ENCODE results near the gene ENPP1.
A peak's percentile ranks its signal among the peaks of the same experiment; 100 is the strongest.

The ENPP1 gene

DNA sequence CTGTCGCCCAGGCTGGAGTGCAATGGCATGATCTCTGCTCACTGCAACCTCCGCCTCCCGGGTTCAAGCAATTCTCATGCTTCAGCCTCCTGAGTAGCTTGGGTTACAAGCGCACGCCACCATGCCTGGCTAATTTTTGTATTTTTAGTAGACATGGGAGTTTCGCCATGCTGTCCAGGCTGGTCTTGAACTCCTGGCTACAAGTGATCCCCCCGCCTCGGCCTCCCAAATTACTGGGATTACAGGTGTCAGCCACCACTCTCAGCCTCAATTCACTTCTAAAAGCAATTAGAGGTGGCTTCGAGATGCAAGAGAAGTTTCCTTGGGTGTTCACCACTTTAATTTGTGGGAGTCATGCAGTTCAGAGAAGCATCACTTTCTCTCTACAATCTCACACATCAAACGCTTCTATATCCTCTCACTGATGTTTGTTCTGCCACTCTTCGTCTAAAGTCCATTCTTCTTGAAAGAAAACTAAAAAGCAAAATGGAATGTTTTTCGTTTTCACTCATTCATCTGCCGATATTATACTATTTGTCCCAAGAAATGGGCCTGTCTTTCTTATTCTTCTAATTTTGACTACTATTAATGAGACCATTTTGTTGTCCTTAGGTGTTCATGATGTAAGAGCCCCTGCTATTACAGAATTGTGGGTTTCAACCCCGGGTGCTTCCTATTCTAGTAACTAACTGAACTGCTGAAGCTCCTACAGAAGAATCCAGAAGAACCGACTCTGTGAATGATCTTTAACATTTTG, 38.3 kb upstream of the ENPP1 start:
- H3K9me3 ChIP-seq (ENCODE audit: control insufficient read depth, low read length) = no peaks in the 10 kb centered on the region

DNA sequence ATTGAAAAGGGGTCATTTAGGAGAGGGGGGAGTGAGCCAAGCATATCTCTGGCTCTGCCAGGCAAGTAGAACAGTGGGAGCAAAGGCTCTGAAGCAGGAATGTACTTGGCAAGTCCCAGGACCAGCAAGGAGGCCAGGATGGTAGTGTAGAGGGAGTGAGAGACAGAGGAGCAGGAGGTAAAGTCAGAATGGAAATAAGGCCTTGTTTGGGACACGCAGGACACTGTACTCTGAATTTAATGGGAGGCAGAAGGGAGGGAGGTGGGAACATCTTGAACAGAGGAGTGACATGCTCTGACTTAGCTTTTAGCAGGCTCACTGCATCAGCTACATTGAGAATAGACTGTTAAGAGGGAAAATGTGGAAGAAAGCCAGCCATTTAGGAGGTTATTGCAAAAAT, 37.0 kb upstream of the ENPP1 start:
- Histone ChIP-seq H3K4me1 (ENCODE audit: control insufficient read depth, insufficient read depth, low read length) (peaks cover 14% of the 10 kb centered on the region), H3K36me3 (ENCODE audit: control insufficient read depth, insufficient read depth, low read length, severe bottlenecking) (no peaks in the 10 kb centered on the region)

More for the DNA sequence above, 38.3 kb upstream of the ENPP1 start:
- Histone ChIP-seq H3K36me3 (ENCODE audit: control insufficient read depth, insufficient read depth, low read length, severe bottlenecking) (no peaks in the 10 kb centered on the region), H3K9ac (ENCODE audit: low read length) (no peak overlapping the region), H3K4me1 (ENCODE audit: control insufficient read depth, insufficient read depth, low read length) (peaks cover 26% of the 10 kb centered on the region), H3K4me3 (ENCODE audit: low read length) (no peak overlapping the region), H3K27me3 (replicated peaks; ENCODE audit: control insufficient read depth, insufficient read depth, low read length) (no peaks in the 10 kb centered on the region)
- no peak for DNase-seq (ENCODE audit: low read depth)

DNA sequence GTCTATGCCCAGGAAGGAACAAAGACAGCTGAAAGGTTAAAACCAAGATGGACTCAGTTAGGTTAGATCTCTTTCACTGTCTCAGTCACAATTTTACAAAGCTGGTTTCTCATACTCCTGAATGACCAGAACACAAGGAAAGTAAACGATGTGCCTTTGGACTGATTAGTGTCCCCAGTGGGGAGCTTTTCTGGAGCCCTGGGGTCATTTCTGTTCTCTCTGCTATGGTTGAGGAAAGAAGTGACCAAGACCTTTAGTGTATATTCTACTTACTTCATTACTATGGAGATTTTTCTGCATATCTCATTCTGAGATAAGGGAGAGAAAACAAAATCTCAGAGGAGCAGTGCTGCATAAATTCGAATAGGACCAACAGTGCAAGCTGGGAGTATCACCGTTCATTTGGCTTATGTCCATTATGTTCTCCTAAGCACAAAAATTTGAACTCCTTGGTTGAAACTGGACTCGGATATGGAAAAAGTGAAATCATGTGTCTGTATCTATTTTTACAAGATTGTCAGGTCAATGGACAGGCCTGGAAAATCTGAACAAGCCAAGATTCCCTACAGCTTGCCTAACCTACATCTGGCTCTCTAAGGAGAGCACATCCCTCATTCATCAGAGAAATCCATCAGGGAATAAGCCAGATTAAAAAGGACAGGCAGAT, 34.4 kb upstream of the ENPP1 start:
- Histone ChIP-seq H3K36me3 (ENCODE audit: control insufficient read depth, insufficient read depth, low read length, severe bottlenecking) (no peaks in the 10 kb centered on the region), H3K27me3 (replicated peaks; ENCODE audit: control insufficient read depth, insufficient read depth, low read length) (no peaks in the 10 kb centered on the region), H3K9me3 (ENCODE audit: control insufficient read depth, low read length) (no peaks in the 10 kb centered on the region), H3K4me3 (ENCODE audit: low read length) (no peak overlapping the region), H3K4me1 (ENCODE audit: control insufficient read depth, insufficient read depth, low read length) (peaks cover 14% of the 10 kb centered on the region), H3K9ac (ENCODE audit: low read length) (no peak overlapping the region)
- no peak for DNase-seq (ENCODE audit: low read depth)

More for the DNA sequence above, 37.0 kb upstream of the ENPP1 start:
- Histone ChIP-seq H3K9ac (ENCODE audit: low read length) (no peak overlapping the region), H3K9me3 (ENCODE audit: control insufficient read depth, low read length) (no peaks in the 10 kb centered on the region), H3K4me3 (ENCODE audit: low read length) (no peak overlapping the region), H3K27me3 (replicated peaks; ENCODE audit: control insufficient read depth, insufficient read depth, low read length) (no peaks in the 10 kb centered on the region)
- DNase-seq (ENCODE audit: low read depth) = no peak

DNA sequence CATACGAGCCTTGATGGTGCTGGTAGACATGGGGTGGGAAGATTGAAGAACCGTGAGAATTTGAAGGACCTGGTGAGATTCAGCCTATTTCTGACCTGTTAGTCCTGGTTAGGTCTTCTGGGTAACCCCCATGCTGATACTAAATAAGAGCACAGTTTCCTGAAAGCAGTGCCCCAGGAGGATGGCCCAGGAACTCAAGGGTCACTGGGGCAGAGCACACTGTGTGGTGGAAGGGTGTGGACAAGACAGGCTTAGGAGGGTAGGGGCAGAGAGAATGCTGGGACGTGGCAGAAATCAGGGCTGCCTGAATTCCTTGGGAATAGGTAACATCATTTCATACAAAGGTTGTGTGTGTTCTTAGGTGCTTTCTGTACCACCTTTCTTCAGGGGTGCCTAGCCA, 31.9 kb upstream of the ENPP1 start:
- H3K4me3 ChIP-seq (ENCODE audit: low read length) = no peak overlapping the region
- no peak for DNase-seq (ENCODE audit: low read depth)
- H3K9ac ChIP-seq (ENCODE audit: low read length) = no peak overlapping the region
- H3K4me1 ChIP-seq (ENCODE audit: control insufficient read depth, insufficient read depth, low read length) = peaks cover 11% of the 10 kb centered on the region
- H3K9me3 ChIP-seq (ENCODE audit: control insufficient read depth, low read length) = no peaks in the 10 kb centered on the region
- no peaks in the 10 kb centered on the region for H3K27me3 ChIP-seq (replicated peaks; ENCODE audit: control insufficient read depth, insufficient read depth, low read length)
- no peaks in the 10 kb centered on the region for H3K36me3 ChIP-seq (ENCODE audit: control insufficient read depth, insufficient read depth, low read length, severe bottlenecking)

DNA sequence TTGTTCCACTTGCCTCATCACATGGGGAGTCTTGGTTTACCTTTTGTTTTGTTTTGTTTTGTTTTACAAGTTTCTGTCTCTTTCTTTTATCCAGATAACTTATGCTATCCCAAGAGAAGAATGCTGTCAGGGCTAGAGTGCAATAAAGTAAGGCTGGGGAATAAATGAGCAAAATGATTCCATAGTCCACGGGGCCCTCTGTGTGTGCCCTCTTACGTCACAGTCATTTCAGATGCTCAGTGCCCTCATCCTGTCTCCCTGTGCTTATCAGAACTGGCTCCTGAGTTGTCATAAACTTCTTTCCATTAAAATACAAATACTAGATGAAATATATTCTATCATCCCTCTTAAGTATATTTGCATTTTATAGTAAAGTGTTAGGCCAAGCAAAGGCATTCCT, 30.8 kb upstream of the ENPP1 start:
- no peak for DNase-seq (ENCODE audit: low read depth)
- Histone ChIP-seq H3K36me3 (ENCODE audit: control insufficient read depth, insufficient read depth, low read length, severe bottlenecking) (no peaks in the 10 kb centered on the region), H3K4me1 (ENCODE audit: control insufficient read depth, insufficient read depth, low read length) (peaks cover 6% of the 10 kb centered on the region), H3K4me3 (ENCODE audit: low read length) (no peak overlapping the region), H3K9me3 (ENCODE audit: control insufficient read depth, low read length) (no peaks in the 10 kb centered on the region), H3K27me3 (replicated peaks; ENCODE audit: control insufficient read depth, insufficient read depth, low read length) (no peaks in the 10 kb centered on the region), H3K9ac (ENCODE audit: low read length) (no peak overlapping the region)

DNA sequence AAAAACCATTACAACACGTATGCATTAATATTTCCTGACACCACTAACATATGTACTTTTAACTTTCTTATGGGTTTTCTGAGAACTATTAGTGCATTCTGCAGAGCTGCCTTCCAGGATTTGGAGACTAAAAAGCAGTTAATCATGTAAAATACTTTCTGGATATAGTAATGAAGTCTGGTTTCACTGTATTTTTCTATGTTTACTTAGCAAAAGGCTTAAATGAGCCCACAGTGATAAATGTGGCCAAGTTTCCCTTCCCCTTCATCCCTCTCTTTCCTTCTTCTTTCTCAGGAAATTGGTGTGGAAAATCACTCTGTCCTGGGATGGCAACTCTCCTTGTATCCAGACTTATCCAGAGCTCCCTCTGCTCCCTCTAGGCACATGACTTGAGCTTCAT, 29.7 kb upstream of the ENPP1 start:
- Histone ChIP-seq H3K4me1 (ENCODE audit: control insufficient read depth, insufficient read depth, low read length) (peaks cover 6% of the 10 kb centered on the region), H3K9me3 (ENCODE audit: control insufficient read depth, low read length) (no peaks in the 10 kb centered on the region), H3K4me3 (ENCODE audit: low read length) (no peak overlapping the region), H3K9ac (ENCODE audit: low read length) (no peak overlapping the region), H3K36me3 (ENCODE audit: control insufficient read depth, insufficient read depth, low read length, severe bottlenecking) (no peaks in the 10 kb centered on the region), H3K27me3 (replicated peaks; ENCODE audit: control insufficient read depth, insufficient read depth, low read length) (no peaks in the 10 kb centered on the region)
- DNase-seq (ENCODE audit: low read depth) = peak; percentile 13

DNA sequence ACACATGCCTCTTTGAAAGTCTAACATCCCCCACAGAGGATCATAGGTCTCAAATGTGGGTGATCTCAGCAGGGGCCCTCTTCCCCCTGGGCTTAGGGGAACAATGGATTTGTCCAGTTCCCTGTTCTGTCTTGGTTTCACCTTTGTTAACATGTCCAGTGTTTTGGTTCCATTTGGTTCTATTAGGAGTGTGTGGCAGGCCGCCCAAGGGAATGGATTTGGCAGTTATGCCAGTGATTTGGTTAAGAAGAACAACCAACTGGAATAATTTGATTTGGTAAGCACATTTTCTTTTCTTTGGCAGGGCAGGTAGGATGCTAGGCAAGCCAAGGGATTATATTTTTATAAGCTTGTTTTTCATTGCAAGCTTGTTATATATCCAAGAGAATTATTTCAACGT, 28.5 kb upstream of the ENPP1 start:
- Histone ChIP-seq H3K27me3 (replicated peaks; ENCODE audit: control insufficient read depth, insufficient read depth, low read length) (no peaks in the 10 kb centered on the region), H3K9me3 (ENCODE audit: control insufficient read depth, low read length) (no peaks in the 10 kb centered on the region), H3K4me3 (ENCODE audit: low read length) (no peak overlapping the region), H3K36me3 (ENCODE audit: control insufficient read depth, insufficient read depth, low read length, severe bottlenecking) (no peaks in the 10 kb centered on the region), H3K9ac (ENCODE audit: low read length) (no peak overlapping the region), H3K4me1 (ENCODE audit: control insufficient read depth, insufficient read depth, low read length) (peaks cover 6% of the 10 kb centered on the region)
- no peak for DNase-seq (ENCODE audit: low read depth)

DNA sequence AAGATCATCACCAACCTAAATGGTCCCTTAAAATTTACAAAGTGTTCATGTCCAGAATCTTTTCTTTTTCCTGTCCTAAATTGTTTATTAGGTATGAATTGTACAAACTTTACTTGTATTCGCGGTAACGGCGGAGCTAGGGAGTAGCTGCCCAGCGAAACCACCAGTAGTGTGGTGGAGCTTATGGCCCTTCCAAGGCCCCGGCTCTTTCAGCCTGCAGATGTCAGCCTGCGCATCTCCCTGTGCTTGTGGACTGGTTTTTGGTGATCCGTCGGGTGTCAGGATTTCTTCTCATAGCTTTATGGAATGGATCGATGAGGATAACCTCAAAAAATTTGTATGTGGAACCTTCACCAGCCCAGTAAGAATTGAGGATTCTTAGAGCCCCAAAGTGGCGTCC, 27.2 kb upstream of the ENPP1 start:
- Histone ChIP-seq H3K36me3 (ENCODE audit: control insufficient read depth, insufficient read depth, low read length, severe bottlenecking) (no peaks in the 10 kb centered on the region), H3K4me1 (ENCODE audit: control insufficient read depth, insufficient read depth, low read length) (peaks cover 6% of the 10 kb centered on the region), H3K27me3 (replicated peaks; ENCODE audit: control insufficient read depth, insufficient read depth, low read length) (no peaks in the 10 kb centered on the region), H3K4me3 (ENCODE audit: low read length) (no peak overlapping the region), H3K9me3 (ENCODE audit: control insufficient read depth, low read length) (no peaks in the 10 kb centered on the region), H3K9ac (ENCODE audit: low read length) (no peak overlapping the region)
- DNase-seq (ENCODE audit: low read depth) = no peak

DNA sequence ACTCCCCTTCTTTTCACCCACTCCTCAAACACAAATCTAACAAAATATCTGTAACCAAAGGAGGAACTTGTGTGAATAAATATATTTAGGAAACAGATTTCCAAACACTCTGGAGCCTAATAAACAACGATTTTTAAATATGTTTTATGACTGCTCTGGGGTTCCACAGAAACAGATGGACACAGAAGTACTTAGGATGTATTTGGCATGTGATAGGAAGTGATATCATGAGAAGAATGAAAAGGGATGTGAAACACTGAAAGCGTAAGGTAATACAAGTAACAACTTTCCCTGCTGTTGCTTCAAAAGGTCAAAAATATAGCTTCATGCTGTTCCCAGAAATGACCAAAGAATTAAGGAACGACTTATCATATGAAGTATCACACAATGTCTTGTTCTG, 26.1 kb upstream of the ENPP1 start:
- no peak for DNase-seq (ENCODE audit: low read depth)
- peaks cover 6% of the 10 kb centered on the region for H3K4me1 ChIP-seq (ENCODE audit: control insufficient read depth, insufficient read depth, low read length)
- H3K9ac ChIP-seq (ENCODE audit: low read length) = no peak overlapping the region
- no peaks in the 10 kb centered on the region for H3K36me3 ChIP-seq (ENCODE audit: control insufficient read depth, insufficient read depth, low read length, severe bottlenecking)
- H3K27me3 ChIP-seq (replicated peaks; ENCODE audit: control insufficient read depth, insufficient read depth, low read length) = no peaks in the 10 kb centered on the region
- H3K9me3 ChIP-seq (ENCODE audit: control insufficient read depth, low read length) = no peaks in the 10 kb centered on the region
- H3K4me3 ChIP-seq (ENCODE audit: low read length) = no peak overlapping the region

DNA sequence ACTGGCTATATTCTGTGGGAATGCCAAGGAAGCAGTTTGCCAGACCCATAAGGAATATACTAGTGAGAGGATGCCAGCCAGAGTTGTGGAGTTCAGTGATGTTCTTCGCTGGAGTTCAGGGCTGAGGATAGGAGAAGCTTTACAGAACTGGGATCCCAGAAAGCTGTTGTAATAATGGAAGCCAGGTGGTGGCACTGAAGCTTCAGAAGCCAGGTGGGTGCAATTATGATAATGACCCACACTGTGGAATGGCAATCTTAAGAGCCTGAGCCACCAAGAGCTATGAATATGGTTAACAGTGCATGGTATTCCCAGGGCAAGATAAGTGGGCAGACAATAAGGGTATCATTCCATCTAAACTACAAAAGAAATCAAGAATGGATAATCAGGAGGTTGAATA, 25.1 kb upstream of the ENPP1 start:
- no peaks in the 10 kb centered on the region for H3K9me3 ChIP-seq (ENCODE audit: control insufficient read depth, low read length)
- no peak for DNase-seq (ENCODE audit: low read depth)
- no peak overlapping the region for H3K4me3 ChIP-seq (ENCODE audit: low read length)
- H3K4me1 ChIP-seq (ENCODE audit: control insufficient read depth, insufficient read depth, low read length) = peaks cover 12% of the 10 kb centered on the region
- no peak overlapping the region for H3K9ac ChIP-seq (ENCODE audit: low read length)
- H3K27me3 ChIP-seq (replicated peaks; ENCODE audit: control insufficient read depth, insufficient read depth, low read length) = no peaks in the 10 kb centered on the region
- H3K36me3 ChIP-seq (ENCODE audit: control insufficient read depth, insufficient read depth, low read length, severe bottlenecking) = no peaks in the 10 kb centered on the region

DNA sequence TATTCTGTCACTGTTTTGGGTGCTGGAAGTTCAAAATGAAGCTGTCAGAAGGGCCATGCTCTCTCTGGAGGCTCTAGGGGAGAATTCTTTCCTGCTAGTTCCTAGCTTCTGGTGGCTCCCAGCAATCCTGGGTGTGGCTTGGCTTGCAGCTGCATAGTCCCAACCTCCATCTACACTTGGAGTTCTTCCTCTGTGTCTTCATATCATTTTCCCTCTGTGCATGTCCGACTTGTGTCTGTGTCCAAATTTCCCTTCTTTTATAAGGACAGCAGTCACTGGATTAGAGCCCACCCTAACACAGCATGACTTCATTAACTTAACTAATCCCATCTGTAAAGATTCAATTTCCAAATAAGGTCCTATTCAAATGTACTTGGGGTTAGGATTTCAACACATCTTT, 23.3 kb upstream of the ENPP1 start:
- H3K9ac ChIP-seq (ENCODE audit: low read length) = no peak overlapping the region
- peaks cover 12% of the 10 kb centered on the region for H3K4me1 ChIP-seq (ENCODE audit: control insufficient read depth, insufficient read depth, low read length)
- no peak overlapping the region for H3K4me3 ChIP-seq (ENCODE audit: low read length)
- no peaks in the 10 kb centered on the region for H3K36me3 ChIP-seq (ENCODE audit: control insufficient read depth, insufficient read depth, low read length, severe bottlenecking)
- no peaks in the 10 kb centered on the region for H3K27me3 ChIP-seq (replicated peaks; ENCODE audit: control insufficient read depth, insufficient read depth, low read length)
- no peak for DNase-seq (ENCODE audit: low read depth)
- H3K9me3 ChIP-seq (ENCODE audit: control insufficient read depth, low read length) = no peaks in the 10 kb centered on the region

Data from adipocyte (in vitro differentiated cells).